HG02840 (cell line): ENCODE results near the gene TOMM40L.

Experiments used
- ATAC-seq: cut with Tn5 transposase; IDR thresholded peaks from one replicate; pipeline ENCODE4 v1.9.1; 2021; ENCODE audit warnings: mild to moderate bottlenecking, moderate library complexity, moderate number of reproducible peaks; ENCODE audit not compliant: unreplicated experiment, low FRiP score

The TOMM40L gene

DNA sequence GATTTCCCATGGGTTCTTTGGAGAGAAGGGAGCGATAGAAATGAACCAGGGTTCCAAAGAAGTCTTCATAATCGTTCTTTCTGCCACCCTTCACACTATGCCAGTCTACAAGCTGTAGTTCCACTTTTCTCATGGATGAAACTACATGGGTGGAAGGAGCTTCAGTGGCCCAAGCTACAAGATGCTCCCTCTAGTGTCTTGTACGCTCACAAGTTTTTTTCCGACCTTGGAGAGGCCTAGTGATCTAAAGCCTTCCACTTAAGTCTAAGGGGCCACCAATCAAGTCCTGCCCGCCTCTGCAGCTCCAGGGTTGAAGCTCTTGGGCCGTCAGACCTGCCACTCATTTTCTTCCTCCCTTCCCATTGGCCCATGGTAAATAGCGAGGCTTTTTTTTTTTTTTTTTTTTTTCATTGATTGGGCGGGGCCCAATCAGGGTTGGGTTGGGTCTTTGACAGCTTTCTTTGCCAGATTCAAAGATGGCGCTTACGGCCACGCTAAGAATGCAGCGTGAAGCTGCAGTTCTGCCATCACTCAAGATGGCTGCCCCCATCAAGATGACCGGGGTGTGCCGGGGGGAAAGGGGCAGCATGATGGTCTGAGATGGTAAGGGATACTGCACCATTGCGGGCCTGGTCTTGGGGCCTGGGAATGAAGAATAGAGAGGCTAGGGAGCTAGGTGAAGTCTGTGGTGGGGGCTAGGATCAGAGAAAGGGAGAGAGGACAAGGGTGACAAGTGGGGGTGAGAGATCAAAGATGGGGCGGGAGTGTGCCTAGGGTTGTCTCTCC lies at the start of gene TOMM40L:
TOMM40L (plus strand) TSS at position 527 of the 786 bp plus-strand sequence. CDS start 430 bp downstream, outside the sequence.
- peak; percentile 97 for ATAC-seq

DNA sequence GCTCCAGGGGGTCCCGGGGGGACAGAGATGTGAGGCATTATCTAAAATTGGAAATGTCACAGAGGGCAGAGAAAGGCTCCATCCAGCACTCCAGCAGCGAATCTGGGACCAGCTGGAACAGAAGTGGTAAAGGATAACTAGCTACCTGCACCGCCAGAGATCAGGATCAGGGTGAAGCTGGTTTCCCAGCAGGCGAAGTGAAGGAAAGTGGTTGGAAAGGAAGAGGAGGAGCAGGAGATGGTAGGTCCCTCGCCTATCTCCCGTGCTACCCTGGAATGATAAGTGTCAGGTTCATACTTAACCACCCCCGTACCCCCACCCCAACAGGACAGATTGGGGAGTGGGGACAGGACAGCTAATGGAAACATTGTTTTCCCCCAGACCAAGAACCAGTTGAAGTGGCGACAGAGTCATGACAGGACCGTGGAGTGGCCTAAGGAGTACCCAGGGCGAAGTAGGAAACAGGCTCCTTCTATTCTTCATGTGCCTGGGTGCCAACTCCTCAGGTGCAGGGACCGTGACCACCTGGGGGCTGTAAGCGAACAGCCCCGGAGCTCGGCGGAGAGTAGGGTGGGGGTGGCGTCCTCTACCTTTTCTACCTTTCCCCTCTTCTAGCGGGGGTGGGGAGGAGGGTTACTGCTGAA lies 49.3 kb upstream of the TOMM40L start:
- no peak for ATAC-seq

DNA sequence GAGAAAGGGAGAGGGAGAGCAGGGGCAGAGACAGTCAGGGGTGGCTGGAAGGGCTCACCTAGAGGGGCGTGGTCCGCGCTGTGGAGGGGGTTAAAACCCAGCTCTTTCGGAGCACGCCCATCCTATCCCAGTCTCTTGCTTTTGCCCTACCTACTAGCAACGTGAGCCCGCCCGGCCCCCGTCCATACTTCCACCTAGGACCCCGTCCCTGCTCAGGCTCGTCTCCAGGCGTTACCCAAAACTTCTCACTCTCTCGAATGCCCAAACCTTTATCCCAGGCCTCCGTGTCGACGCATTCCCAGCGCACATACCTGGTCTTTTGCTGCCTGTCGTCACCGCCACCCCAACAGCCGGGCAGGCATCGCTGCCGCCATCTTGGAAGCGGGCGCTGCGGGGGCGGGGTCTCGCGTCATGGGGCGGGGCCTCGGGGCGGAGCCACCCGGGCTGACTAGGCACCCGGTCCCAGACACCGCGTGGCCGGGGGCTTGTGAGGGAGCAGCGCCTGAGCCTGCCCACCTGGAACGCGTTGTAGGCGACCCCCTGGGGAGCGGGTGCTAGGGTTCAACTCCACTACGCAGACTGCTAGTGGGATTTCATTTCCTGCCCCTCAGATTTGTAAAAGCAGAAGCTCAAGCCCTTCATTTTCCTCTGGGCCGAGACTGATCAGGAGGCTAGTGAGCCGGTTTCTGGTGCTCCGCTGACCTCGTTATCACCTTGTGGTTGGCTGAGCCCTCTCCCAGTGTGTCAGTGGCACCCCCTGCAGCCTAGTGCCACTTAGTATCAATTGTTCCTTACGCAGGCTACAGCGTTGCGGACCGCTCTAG lies 48.5 kb upstream of the TOMM40L start, which contains the start of gene B4GALT3:
B4GALT3 (minus strand) TSS at position 396 of the 824 bp plus-strand sequence. CDS start 1,447 bp downstream, outside the sequence.
- peak; percentile 69 for ATAC-seq

DNA sequence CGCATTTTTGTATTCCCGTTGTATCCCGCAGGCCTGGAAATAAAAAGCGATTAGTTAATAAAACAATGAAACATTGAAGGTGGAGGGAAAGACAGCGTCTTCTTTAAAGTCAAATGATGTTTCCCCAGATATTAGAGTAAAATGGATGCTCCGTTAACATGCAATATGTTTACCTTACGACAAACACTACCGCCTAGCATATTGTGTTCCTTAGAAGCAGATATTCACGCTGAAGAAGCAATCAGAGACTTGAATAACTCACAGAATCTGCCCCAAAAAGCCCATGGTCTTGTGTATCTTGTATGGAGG lies 48.0 kb upstream of the TOMM40L start:
- no peak for ATAC-seq

DNA sequence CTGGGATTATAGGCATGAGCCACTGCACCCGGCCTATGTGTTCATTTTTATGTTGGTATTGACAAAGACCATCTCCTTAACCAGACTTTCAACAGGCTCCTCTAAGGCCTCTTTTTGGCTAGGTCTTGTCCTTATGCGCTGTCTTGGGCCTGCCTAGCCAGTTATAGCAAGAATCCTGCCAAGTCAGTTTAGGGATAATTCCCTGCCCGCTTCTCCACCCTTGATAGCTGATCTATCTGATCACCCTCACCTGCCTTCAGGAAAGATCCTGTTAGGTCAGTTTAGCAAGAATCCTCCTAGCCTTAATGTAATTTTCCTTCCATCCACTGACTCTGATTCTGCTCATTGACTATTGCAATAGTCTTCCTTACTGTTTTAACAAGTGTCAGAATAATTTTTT lies 46.2 kb upstream of the TOMM40L start:
- ATAC-seq: no peak

DNA sequence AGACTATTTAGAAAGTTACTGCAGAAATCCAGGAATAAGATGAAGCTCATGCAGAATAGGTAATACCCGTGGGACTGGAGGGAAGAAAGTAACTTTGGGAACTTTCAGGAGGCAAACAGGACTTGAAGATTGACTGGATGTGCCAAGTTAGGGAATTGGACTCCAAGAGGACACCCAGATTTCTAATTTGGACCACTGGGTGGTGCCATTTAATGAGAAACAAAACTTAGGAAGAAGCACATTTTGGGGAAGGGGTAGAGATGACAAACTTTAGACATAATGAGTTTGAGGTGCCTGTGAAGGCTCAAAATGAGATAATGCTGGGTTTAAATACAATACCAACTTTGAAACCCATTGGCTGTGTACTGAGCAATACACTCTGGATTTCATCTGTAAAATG lies 45.2 kb upstream of the TOMM40L start:
- ATAC-seq: no peak

DNA sequence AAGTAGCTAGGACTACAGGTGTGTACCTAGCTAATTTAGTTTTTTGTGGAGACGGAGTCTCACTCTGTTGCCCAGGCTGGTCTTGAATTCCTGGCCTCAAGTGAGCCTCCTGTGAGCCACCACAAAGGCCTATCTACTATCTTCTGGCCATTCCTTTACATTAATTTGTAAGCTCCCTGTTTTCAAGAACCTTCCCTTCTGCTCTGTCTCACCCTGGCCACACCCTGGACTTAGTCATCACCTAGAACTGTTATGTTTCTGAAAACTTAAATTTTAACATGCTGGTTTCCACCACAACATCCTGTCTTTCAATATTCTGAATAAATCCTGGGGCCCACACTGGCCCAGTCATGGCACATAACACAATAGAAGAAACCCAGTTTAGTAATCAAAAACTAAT lies 43.6 kb upstream of the TOMM40L start:
- no peak for ATAC-seq

DNA sequence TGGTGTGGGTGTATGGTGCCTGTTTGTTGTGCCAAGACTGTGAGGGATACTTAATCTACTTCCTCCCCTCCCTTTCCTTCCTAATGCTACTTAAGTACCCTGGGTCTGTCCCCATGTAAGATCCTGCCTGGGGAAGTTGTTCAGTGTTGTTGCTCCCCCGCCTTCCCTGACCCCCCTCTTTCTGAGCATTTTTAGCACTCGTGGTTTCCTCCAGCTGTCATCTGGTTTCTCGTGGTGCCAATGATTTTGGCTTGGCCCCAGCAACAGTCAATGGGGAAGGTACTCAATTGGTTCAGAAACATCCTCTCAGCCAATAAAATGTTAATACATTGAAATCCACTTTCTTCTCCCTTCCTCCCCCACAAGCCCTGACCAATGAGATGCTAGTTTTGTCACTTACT lies 40.6 kb upstream of the TOMM40L start:
- peak; percentile 53 for ATAC-seq

DNA sequence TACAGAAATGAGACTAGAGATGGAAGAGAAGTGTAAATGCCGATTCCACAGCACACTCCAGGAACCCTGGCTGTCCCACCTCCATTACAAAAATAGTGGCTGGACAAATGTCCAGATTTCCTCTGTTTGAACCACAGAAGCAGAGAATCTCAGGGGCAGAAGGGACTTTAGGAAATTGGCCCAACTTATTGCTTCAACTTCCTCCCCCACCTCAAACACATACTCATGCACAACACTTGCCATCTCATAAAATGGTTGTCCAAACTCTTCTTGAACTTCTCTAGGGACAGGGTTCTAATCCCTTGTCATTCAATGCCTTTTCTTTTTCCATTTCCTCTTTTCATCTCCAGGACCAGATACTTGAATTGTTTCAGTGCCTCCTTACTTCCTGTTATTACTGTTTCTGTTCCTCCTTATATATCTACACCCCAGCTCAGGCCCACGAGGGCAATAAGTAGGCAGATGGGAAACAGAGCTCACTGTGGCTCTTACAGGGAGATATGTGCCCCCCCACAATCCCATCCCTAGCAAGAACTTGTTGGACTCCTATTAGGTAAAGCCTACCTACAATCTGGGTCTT lies 40.0 kb upstream of the TOMM40L start:
- peak; percentile 20 for ATAC-seq

DNA sequence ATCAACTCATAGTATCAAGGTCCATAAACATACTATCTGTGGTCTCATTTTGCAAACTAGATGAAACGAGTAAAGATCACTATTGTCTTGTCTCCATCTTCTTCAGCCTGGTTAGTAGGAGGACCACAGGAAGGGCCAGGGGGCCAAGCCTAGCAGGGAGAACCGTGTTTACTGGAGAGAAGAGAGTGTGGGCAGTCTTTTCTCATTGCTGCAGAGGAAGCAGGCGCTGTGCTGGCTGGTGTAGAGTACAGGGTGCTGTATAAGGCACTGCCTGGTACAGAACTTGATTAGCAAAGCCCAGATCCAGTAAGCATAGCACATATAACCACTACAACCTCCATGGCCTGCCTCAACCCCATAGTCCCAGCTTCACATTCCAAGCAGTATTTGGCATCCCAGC lies 38.5 kb upstream of the TOMM40L start:
- ATAC-seq: no peak

DNA sequence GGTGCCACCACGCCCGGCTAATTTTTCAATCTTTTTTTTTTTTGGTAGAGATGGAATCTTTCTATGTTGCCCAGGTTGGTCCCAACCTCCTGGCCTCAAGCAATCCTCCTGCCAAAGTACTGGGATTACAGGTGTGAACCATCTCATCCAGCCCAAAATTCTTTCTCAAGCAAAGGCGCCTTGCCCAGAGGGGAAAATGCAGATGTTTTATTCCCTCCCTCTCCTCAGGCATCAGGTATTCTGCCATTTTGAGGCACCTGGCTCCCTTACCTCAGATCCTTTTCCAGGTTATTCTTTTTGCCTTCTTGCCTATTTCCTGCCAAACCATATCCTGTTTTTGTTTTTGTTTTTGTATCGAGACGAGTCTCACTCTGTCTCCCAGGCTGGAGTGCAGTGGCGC lies 37.5 kb upstream of the TOMM40L start:
- no peak for ATAC-seq

DNA sequence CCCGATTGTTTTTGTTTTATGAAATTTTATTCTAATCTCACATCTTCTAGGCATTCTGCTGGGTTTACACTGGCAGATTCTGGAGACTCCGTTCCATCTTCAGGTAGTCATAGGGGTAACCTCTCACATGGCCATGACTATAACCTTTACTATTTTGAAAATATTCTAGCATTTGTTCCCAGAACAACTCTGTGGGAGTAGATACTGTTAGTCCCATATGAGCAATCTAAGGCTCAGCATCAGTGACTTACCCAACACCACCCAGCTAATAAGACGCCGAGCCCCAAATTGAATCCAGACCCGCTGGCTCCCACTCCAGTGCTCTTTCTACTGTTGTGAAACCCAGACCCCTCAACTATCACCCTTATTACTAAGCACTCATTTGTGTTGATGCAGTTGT lies 36.8 kb upstream of the TOMM40L start:
- ATAC-seq: no peak

DNA sequence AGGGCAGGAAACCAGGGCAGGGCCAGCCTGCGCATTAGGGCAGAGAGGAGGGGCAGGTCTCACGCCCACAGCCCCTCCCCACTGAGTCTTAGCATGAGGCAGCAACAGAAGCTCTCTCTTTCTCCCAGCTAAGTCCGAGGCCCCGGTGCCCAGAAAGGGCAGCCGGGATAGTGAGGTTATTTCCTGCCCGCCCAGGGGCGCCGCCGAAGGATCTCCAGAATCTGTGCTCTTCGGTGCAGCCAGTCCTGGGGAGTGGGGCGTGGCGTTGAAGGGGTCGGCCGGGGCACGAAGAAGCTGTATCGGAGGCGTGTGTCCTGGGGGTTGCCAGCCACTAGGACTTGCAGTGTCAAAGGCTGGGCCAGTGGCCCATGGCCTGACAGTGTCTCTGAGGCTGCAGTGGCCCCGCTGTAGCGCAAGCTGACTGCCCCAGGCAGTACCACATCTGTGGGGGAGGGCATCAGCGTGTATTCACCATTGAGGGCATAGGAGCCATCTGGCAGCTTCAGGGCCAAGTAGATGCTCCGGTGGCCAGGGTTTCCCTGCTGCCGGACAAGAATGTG lies 34.8 kb upstream of the TOMM40L start:
- no peak for ATAC-seq

DNA sequence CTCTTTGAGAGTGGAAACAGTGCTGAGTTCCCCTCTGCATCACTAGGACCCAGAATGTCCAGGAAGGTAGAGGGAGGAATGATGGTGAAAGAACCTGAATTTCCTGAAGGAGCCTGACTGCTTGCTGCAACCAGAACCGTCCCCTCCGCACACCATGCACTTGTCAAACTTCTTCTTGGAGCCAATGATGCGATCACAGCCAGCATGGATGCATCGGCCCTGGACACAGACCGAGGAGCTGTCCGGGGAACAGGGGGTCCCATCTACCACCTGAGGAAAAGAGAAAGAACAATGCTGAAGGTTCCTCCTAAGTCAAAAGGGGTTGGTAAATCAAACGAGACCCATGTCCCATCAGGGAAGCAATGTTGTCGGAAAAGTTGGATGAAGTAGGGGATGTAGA lies 33.9 kb upstream of the TOMM40L start:
- ATAC-seq: no peak

DNA sequence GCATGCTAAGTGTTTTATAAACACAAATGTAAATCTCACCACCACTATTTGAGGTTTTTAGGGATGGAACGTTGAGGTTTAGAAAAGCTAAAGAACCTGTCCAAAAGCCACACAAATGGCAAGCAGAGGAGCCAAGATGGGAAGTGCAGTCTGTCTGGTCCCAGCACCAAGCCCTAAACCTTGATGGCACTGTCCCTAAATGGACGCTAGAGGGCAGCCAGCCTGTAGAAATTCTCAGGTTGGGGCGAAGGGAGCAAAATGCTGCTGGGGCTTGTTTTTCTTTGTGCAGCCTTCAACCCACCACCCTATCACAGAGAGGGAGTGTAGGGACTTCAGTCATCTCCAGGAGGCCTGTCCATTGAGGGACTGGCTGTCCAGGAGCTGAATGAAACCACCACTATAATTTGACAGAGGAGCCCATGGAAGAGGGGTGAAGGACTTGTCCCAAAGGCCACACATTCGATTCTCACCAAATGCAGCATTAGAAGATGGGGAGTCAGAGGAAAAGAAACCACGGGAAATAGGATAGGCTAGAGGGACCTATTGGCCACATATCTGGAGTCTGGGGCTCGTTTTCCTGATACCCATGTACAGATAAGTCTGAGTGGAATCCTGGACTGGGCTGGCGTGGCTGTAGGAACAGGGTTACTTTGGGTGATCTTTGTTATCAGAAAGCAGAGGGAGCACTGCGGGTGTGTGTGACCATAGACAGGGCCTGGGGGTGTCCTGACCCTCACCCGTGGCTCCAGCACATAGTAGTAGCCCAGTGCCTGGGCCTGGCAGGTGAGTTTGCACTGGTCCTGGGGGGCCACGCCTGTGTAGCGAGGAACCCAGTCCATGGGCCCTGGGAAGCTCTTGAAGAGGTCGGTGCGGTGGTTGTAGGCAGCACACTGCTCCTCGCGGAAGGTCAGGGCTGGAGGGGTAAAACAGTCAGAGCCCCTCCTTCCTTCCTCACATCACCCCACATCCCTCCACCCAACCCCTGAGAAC lies 33.1 kb upstream of the TOMM40L start:
- ATAC-seq: no peak

DNA sequence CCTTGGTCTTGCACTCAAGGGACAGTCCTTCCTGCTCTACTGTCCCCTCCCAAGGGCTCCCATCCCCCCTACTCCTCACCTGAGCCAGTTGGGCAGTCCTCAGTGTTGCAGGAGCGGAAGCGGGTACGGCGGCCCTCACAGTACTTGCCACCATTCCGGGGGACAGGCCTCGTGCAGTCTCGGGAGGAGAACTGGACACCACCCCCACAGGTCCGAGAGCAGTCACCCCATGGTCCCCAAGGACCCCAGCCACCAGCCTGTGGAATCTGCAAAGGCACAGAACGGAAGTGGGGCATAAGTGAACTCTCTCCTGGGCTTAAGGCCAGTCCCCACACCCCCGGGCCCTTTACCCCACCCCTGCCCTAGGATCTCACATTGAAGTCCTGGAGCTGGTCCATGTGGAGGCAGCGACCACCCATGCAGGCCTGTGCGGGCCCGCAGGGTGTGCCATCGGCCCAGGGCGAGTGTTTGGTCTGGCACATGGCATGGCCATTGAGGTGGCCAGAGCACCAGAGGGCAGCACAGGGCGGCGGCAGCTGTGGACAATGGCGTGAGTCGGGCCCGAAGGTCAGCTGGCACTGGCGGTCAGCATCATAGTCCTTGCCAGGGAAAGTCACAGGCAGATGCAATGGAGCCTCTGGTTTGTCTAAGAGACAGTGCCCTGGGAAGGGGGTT lies 32.2 kb upstream of the TOMM40L start:
- ATAC-seq: no peak

DNA sequence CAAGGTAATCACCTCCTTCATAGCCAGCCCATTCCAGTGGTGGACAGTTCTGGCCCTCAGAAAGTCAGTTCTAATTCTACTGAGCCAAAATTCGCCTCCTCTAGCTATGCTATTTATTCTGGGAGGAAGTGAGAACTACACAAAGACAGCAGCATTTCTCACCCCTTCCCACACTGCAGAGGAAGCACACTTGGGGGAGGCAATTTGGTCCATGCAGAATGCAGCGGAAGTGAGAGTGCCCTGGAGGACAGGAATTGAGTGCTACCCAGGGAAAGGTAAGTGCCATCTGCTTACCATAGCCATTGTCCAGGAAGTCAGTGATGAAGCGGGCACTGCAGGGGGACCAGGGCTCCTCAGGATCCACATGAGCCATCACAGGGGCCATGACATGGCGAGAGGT lies 30.7 kb upstream of the TOMM40L start:
- ATAC-seq: no peak

DNA sequence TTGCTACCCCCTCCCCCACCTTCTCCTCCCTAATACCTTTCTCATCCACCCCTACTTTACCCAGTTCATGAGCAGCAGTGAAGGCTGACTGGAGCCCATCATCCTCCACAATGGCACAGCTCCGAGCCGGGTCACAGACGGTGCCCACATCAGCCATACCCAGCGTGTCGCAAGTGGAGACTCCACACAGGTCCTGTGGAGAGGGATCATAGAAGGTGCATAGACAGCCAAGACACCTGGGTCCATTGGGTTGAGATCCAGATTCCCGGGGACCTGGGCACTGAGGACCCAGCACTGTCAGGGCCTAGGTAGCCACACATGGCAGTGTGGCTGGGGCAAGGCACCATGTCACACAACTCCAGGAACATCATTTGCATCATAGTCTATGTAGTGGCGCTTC lies 29.7 kb upstream of the TOMM40L start:
- no peak for ATAC-seq
